Heart left ventricle (tissue), 16 donors: Measurements from ENCODE around the gene DCUN1D2. TPM values are rescaled to one million over a fixed set of nuclear protein-coding genes. Genes with fewer than 3 reads are reported as not detected.

Source experiments
- ATAC-seq, 4 donors: fragments of 200-7000 bp; cut with Tn5 transposase; one replicate each; pipeline ENCODE4 v1.9.1; 2020 to 2022; ENCODE audit warnings: moderate library complexity in 4 of 4, mild to moderate bottlenecking in 3 of 4, moderate number of reproducible peaks in 1 of 4
- DNase-seq, 5 donors: peaks; one replicate each; pipeline ENCODE4 v3.0.0-alpha.2; 2020
- H3K27ac ChIP-seq, 12 donors: fragments of 200-600 bp; sonication (generic) in 4 of 12; one replicate each; pipeline versions ENCODE4 v1.5.0 to v1.8.0; 2016 to 2022; ENCODE audit warnings: mild to moderate bottlenecking in 2 of 12
- H3K27me3 ChIP-seq, 9 donors: fragments of 200-600 bp; sonication (generic) in 2 of 9; one replicate each; pipeline versions ENCODE4 v1.5.1 to v1.8.0; 2016 to 2022; ENCODE audit warnings: mild to moderate bottlenecking in 3 of 9
- H3K36me3 ChIP-seq, 9 donors: fragments of 200-600 bp; sonication (generic) in 2 of 9; one replicate each; pipeline versions ENCODE4 v1.5.0 to v1.8.0; 2018 to 2022; ENCODE audit warnings: mild to moderate bottlenecking in 2 of 9
- H3K4me1 ChIP-seq, 12 donors: fragments of 200-600 bp; sonication (generic) in 4 of 12; one replicate each; pipeline versions ENCODE4 v1.5.0 to v1.8.0; 2016 to 2022; ENCODE audit warnings: mild to moderate bottlenecking in 3 of 12
- H3K4me3 ChIP-seq, 12 donors: fragments of 200-600 bp; sonication (generic) in 4 of 12; one replicate each; pipeline versions ENCODE4 v1.5.0 to v1.8.0; 2017 to 2022; ENCODE audit warnings: mild to moderate bottlenecking in 9 of 12, moderate library complexity in 4 of 12
- H3K9me3 ChIP-seq, 12 donors: fragments of 200-600 bp; sonication (generic) in 4 of 12; one replicate each; pipeline versions ENCODE4 v1.5.0 to v1.8.0; 2016 to 2022; ENCODE audit warnings: mild to moderate bottlenecking in 1 of 12
- POLR2A ChIP-seq, 2 donors: fragments of 450-650 bp; IDR thresholded peaks; one replicate each; pipeline ENCODE4 v1.6.1; 2017; ENCODE audit warnings: antibody characterized with exemption in 2 of 2, mild to moderate bottlenecking in 2 of 2, moderate library complexity in 2 of 2
- WGBS, 4 donors: extraction: QIAGEN DNeasy Blood & Tissue Kit in 2 of 4; methylation state at CpG; one replicate each; pipeline versions ENCODE4 v1.1.5 to v1.1.7; 2013 to 2018; 5-methylcytosine and 5-hydroxymethylcytosine counted together
- intact Hi-C, 10 donors: fragments of 100-400 bp; cut with DNase I; formaldehyde crosslinking; loops; one replicate each; pipeline versions ENCODE4 v1.11.1 to v1.14.2; 2022
- polyA plus RNA-seq, 2 donors: library from polyadenylated mRNA; stranded (reverse); fragments of 200-250 nt; gene quantifications; one replicate each; pipeline ENCODE4 v1.2.3, GENCODE V29; 2013
- total RNA-seq, 9 donors: library from RNA; depleted of rRNA in 2 of 9; stranded (reverse); fragments of >200 nt in 2 of 9; fragmentation: NEBNext Ultra II Directional in 3 of 9; extraction: Animal tissue kit (Norgen Biotek cat#: 25700) in 3 of 9; gene quantifications; one replicate each; pipeline versions ENCODE4 v1.1.0 to v1.2.4, GENCODE V29; 2016 to 2023
- TF ChIP-seq, protein P1 (sequence below), 12 donors: fragments of 200-600 bp; sonication (generic) in 4 of 12; IDR thresholded peaks; one replicate each; pipeline versions ENCODE4 v1.5.0 to v1.8.0; 2018 to 2022; ENCODE audit warnings: antibody characterized with exemption in 12 of 12, mild to moderate bottlenecking in 5 of 12
- donor health status: ischemic (EF 13 %, LVEDD 7.1; RV severe dilation, severe dysfunction).
- donor health status: healthy with polysubstance abuse.
- donor health status: DM: no; HTN: yes; CAD: no.
- donor health status: DM: no; HTN: no; CAD: no.
- donor health status: ischemic (EF 25% LVEDD 6.9; RV normal size, moderate dysfunction).
- donor health status: ischemic (EF 25% LVEDD 5.7; RV mildly dilated, moderate dysfunction).
- donor health status: healthy.
- donor health status: DM: yes; HTN: yes; CAD: no.
- donor health status: ischemic (EF 35%, LVEDD 5.7; RV mildly dilated, moderate dysfunction).
- donor health status: nonischemic (EF 11% LVEDD 7.7; RV severe dilation, severe dysfunction).
- donor health status: DM: yes; HTN: yes; CAD: no.
- donor health status: PGD.
- donor health status: ischemic (EF 29% LVEDD 5.4; RV normal size, mild dysfunction).
- donor health status: nonischemic (EF 23%, LVEDD 6.1; RV moderate dilation, normal function).

Gene DCUN1D2
- total and polyA plus RNA-seq, 11 donors = 68.7 to 247 (median 153) TPM

DNA sequence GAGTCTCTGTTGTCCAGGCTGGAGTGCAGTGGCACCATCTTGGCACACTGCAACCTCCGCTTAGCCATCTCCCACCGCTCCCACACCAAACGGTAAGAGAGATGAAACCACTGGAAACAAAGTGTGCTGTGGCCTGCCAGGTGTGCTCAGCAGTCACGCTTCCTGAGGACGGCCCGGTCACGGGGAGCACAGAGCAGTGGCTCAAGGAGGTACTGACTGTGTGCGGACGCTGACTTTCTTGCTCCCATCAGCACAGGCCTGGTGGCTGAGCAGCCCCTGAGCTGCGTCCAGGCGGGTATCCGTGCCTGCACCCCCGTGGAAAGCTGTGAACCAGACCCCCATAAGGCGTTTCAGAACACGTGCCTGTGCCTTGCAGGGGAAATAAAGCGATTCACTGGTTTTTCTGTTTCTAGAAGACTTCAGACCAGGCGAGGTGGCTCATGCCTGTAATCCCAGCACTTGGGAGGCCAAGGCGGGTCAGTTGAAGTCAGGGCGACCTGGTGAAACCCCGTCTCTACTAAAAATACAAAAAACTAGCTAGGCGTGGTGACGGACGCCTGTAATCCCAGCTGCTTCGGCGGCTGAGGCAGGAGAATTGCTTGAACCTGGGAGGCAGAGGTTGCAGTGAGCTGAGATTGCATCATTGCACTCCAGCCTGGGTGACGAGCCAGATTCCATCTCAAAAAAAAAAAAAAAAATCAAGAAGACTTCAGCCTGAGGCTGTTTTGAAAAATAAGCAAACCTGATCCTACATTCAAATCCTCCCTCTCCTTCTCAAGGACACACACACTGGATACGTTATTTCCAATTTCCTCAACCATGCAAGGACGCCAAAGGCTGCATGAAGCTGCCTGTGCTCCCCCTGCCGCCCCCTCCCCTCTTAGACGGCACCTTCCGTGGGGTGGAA is 62.7 kb downstream of the DCUN1D2 start:
- intact Hi-C loops = no loop called here
- Histone ChIP-seq H3K4me1 (peaks cover 0 to 29% (median 0%) of the 10 kb centered on the region in 12 donors), H3K4me3 (no peak overlapping the region), H3K27me3 (no peaks in the 10 kb centered on the region), H3K27ac (peak overlapping the region in 2 of 12 donors; percentile 43 to 48), H3K9me3 (no peaks in the 10 kb centered on the region), H3K36me3 (peaks cover 0 to 85% (median 19%) of the 10 kb centered on the region in 9 donors)
- WGBS, 4 donors = 79 to 87% (median 85%) methylated on average over 30 to 31 of the region's 31 CpGs
- DNase-seq (peak in 2 of 5 donors; percentile 12 to 20), ATAC-seq (no peak)
- no peak for TF ChIP-seq POLR2A (IDR thresholded peaks at IDR 0.05)
- TF ChIP-seq, protein P1, sequence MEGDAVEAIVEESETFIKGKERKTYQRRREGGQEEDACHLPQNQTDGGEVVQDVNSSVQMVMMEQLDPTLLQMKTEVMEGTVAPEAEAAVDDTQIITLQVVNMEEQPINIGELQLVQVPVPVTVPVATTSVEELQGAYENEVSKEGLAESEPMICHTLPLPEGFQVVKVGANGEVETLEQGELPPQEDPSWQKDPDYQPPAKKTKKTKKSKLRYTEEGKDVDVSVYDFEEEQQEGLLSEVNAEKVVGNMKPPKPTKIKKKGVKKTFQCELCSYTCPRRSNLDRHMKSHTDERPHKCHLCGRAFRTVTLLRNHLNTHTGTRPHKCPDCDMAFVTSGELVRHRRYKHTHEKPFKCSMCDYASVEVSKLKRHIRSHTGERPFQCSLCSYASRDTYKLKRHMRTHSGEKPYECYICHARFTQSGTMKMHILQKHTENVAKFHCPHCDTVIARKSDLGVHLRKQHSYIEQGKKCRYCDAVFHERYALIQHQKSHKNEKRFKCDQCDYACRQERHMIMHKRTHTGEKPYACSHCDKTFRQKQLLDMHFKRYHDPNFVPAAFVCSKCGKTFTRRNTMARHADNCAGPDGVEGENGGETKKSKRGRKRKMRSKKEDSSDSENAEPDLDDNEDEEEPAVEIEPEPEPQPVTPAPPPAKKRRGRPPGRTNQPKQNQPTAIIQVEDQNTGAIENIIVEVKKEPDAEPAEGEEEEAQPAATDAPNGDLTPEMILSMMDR (IDR thresholded peaks at IDR 0.05) = no peak

DNA sequence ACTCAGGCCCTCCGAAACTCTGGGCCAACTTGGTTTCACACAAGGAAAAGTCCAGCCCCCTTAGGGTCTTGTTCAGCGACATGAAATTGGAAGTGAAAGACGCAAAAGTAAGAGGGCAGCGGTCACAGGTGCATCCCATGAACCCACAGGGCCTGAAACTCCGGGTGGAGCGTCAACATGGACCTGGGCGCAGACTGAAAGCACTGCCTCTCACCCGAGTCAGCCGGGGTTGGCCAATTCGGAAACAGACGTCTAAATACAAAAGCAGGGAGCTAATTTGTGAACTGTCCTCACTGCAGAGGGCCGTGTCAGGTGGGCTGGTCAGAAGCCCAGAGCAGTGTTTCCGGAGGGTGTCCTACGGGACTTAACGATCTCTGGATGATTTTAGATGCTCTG is 63.9 kb downstream of the DCUN1D2 start:
- DNase-seq = peak in 1 of 5 donors; percentile 9
- Histone ChIP-seq H3K27me3 (no peaks in the 10 kb centered on the region), H3K27ac (peak overlapping the region in 2 of 12 donors; percentile 34 to 53), H3K4me1 (peaks cover 0 to 26% (median 0%) of the 10 kb centered on the region in 12 donors), H3K9me3 (no peaks in the 10 kb centered on the region), H3K36me3 (peaks cover 0 to 85% (median 29%) of the 10 kb centered on the region in 9 donors), H3K4me3 (no peak overlapping the region)
- intact Hi-C loops = no loop called here
- no peak for ATAC-seq
- 90 to 93% (median 91%) methylated on average over 14 to 15 of the region's 15 CpGs for WGBS, 4 donors
- TF ChIP-seq, protein P1 (IDR thresholded peaks at IDR 0.05) = no peak
- TF ChIP-seq POLR2A (IDR thresholded peaks at IDR 0.05) = no peak

DNA sequence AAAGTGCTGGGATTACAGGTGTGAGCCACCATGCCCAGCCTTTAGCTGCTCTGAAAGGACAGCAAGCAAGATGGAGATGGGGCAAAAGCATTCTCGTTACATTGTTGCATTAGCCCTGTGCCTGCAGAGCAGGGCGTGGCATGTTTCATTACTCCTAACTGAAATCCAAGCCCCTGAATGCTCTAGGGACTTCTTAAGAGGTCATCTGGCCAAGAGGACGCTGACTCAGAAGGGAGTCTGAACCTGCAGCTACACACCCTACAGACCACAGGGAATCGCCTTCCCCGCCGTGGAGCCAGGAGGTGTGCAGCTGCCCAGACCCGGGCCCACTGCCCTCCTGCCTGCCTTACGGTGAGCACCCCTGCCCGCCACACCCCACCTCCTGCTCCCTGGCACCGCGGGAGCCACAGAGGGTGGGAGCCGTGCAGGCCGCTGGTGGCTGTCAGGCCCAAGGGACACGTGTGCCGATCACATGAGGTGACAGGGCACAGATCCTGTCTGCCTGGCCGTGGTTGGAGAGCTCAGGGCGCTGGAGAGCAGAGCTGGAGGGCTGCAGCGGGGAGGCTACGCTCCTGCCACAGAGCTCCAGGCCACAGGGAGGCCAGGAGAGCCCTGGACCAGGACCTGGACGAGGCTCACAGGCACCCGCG is 64.4 kb downstream of the DCUN1D2 start:
- peak in 2 of 5 donors; percentile 13 to 27 for DNase-seq
- H3K27ac ChIP-seq = peak overlapping the region in 2 of 12 donors; percentile 34 to 53

More for the DNA sequence above, 64.4 kb downstream of the DCUN1D2 start:
- Histone ChIP-seq H3K4me1 (peaks cover 0 to 23% (median 0%) of the 10 kb centered on the region in 12 donors), H3K36me3 (peaks cover 0 to 84% (median 30%) of the 10 kb centered on the region in 9 donors), H3K27me3 (no peaks in the 10 kb centered on the region), H3K9me3 (no peaks in the 10 kb centered on the region), H3K4me3 (no peak overlapping the region)
- no peak for ATAC-seq
- no peak for TF ChIP-seq POLR2A (IDR thresholded peaks at IDR 0.05)
- TF ChIP-seq, protein P1 (IDR thresholded peaks at IDR 0.05) = no peak
- WGBS, 4 donors = 87 to 91% (median 89%) methylated on average over 9 to 22 of the region's 22 CpGs
- intact Hi-C loops = no loop called here
